Left renal pelvis (tissue), 4 donors: Measurements from ENCODE around the gene MYBPC3. TPM values are rescaled to one million over a fixed set of nuclear protein-coding genes. Genes with fewer than 3 reads are reported as not detected.
"Not testable (repeated sequence)": the region's sequence is repeated elsewhere in the genome, so short reads cannot be mapped to it uniquely, and the experiment has no call there.

Experiments
- DNase-seq, 4 donors: peaks; one replicate each; pipeline ENCODE4 v3.0.0-alpha.2; 2013; ENCODE audit warnings: low read depth in 4 of 4, low spot score in 3 of 4
- polyA plus RNA-seq, 4 donors: library from polyadenylated mRNA; unstranded; fragments of 120-200 nt; gene quantifications; one replicate each; pipeline ENCODE4 v1.2.1, GENCODE V29; 2013; ENCODE audit not compliant: insufficient read length in 4 of 4

MYBPC3 gene
- polyA plus RNA-seq, 4 donors = 0.03 to 0.14 (median 0.07) TPM; not detected in 1

- no peak for DNase-seq
Observed at GRCh38 chr11:47340980-47341775, 11.3 kb downstream of the MYBPC3 start.

- no peak for DNase-seq
Observed at GRCh38 chr11:47340010-47340409, 12.5 kb downstream of the MYBPC3 start.

DNA sequence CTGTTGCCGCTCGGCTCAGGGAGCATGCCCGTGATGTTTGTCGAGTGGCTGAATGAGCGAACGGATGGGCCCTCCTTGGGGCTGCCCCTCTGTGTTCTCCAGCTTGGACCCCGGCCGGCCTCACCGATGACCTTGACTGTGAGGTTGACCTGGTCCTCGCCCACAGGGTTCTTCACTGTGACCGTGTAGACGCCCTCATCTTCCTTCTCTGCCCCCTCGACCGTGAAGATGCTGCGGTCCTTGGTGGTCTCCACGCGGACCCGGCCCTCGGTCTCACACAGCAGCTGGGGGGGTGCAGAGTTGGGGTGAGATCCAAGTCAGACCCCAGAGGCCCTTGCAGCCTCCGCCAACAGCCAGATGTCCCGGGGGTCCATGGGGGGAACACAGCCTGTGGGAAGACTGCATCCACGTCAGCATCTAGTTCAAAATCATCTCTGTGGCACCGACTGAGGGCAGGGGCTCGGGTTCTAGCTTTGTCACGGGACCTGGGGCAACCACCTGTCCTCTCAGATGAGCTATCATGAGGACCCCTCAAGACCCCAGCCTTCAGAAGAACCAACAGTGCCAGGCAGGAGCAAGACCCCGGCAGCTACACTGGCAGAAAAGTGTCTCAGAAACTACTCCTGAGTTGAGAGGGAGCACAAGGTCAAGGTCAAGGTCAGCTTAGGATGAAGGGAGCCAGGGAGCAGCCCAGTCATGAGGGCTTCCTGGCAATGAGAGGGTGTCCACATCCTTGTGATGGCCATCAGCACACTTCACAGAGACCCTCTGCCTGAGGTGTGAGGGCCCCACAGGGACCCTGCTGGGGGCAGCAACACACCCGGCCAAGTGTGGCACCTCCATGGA, 13.9 kb downstream of the MYBPC3 start:
- DNase-seq = no peak

GRCh38 chr11:47337229-47337924, 15.1 kb downstream of the MYBPC3 start:
- no peak for DNase-seq

- no peak for DNase-seq
Observed at GRCh38 chr11:47336595-47336994, 15.9 kb downstream of the MYBPC3 start.

DNA sequence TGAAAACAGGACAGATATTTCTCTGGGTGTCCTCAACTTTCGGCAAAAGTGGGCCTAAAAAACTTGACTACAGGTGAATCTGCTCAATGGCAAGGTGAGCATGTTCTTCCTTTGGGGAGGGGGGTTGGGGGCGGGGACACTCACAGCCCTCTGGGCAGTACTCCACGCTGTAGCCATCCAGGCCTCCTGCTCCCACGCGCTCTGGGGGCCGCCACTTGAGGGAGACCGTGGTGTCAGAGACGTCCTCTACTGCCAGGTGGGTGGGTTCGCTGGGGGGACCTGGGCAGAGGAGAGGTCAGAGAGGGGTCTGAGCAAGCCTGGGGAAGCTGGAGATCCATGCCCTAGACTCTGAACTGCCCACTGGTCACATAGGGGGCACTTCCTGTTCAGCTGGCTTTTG, 16.8 kb downstream of the MYBPC3 start:
- no peak for DNase-seq

DNA sequence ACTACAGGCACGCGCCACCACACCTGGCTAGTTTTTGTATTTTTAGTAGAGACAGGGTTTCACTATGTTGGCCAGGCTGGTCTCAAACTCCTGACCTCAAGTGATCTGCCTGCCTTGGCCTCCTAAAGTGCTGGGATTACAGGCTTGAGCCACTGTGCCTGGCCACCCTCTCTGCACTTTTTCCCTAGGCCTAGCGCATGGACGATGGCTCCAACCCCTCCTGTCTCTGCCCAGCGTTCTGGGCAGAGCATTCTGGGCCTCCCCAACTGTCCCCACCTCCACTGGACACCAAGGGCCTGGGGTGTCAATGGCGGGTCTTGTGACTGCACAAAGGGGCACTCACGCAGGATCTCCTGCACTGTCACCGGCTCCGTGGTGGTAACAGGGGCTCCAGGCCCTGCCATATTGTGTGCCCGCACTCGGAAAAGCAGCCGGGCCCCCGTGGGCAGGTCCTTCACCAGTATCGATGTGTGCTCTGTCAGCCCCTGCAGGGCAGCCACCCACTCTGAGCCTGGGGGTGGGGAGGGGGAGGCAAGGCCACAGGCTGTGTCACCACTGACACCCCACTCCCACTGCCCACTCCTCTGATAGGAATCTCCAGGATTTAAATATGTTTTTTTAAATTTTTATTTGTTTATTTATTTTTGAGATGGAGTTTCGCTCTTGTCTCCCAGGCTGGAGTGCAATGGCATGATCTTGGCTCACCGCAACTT, 17.6 kb downstream of the MYBPC3 start:
- not testable (repeated sequence) for DNase-seq

DNA sequence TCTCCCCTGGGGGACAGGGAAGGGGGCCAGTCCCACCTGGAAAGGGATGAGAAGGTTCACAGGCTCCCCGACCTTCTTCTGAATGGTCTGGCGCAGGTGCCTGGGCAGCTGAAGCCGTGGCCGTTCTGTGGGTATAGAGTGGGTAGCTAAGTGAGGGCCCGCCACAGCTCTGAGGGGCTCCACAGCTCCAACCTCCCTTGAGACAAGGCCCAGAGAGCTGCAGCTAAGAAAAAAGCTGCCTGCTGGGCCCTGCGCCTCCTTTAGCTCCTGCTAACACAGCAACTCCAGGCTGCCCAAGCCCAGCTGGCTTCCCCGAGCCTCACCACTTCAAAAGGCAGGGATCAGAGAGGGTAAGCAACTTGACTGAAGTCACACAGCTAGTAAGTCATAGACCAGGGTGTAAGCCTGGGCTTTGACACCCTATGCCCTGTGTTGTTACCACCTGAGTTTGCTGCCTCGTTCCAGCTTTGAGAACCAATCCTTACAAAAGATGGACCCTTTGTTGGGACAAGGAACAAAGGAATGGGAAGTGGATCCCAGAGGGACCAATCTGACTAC, 18.5 kb downstream of the MYBPC3 start:
- DNase-seq = no peak

GRCh38 chr11:47333526-47333845, 19.0 kb downstream of the MYBPC3 start:
- DNase-seq = no peak

DNA sequence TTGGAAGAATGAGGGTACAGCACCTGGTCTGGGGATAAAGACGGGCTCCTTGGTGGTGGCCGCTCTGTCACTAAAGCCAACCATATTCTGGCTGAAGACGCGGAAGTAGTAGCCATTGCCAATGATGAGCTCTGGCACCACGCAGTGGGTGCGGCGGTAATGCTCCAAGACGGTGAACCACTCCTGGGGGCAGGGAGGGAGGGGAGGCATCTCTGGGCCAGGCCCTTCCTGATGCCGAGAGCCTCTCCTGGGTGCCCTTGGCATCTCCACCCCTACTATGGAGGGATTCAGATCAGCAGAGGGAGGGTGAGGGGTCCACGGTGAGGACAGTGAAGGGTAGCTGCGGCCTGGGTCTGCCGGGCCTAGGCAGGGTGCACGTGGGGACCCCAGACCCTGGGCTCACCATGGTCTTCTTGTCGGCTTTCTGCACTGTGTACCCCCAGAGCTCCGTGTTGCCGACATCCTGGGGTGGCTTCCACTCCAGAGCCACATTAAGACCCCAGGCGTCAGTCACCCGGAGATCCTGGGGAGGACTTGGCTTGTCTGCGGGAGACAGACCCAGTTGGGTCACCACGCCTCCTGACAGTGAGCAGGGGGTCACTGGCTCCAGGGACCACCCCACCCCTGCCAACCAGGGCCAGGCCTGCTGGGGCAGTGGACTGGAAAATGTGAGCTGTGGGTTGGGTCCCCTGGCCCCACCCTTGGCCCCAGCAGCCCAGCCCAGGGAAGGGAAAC, 19.5 kb downstream of the MYBPC3 start:
- DNase-seq = no peak

- no peak for DNase-seq
Observed at GRCh38 chr11:47332303-47332711, 20.2 kb downstream of the MYBPC3 start.

DNA sequence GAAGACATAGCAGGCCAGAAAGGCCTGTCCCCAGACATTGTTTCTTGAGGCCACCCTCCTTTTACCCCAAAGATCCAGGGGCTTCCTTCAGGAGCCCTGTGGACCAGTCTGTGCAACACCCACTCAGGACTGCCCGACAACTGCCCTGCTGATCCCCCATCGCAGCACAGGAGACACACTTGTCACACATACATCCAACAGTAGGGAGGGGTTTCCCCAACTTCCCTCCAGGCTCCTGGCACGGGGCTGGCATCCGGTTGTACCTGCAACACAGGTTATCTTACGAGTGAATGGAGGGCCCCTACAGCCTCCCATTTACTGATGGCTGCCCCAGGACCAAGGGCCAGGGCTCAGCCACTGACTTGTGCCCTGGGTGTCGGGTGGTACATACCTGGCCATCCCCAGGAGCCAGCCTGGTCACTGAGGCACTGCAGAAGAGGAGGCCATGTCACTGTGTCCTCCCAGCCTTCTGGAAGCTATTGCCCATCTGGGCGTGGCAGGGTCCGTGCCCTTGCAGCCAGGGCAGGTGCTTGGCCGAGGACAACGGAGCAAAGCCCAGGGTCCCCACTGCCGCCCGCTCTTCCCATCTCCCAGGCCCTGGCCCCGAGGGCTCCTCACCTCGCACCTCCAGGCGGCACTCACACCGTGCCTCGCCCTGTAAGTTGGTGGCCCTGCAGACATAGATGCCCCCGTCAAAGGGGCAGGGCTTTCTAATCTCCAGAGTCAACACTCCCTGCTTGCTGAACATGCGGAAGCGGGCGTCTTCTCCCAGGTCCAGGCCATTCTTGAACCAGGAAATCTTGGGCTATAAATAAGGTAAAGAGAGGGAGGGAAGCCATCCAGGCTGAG, 20.8 kb downstream of the MYBPC3 start:
- no peak for DNase-seq

DNA sequence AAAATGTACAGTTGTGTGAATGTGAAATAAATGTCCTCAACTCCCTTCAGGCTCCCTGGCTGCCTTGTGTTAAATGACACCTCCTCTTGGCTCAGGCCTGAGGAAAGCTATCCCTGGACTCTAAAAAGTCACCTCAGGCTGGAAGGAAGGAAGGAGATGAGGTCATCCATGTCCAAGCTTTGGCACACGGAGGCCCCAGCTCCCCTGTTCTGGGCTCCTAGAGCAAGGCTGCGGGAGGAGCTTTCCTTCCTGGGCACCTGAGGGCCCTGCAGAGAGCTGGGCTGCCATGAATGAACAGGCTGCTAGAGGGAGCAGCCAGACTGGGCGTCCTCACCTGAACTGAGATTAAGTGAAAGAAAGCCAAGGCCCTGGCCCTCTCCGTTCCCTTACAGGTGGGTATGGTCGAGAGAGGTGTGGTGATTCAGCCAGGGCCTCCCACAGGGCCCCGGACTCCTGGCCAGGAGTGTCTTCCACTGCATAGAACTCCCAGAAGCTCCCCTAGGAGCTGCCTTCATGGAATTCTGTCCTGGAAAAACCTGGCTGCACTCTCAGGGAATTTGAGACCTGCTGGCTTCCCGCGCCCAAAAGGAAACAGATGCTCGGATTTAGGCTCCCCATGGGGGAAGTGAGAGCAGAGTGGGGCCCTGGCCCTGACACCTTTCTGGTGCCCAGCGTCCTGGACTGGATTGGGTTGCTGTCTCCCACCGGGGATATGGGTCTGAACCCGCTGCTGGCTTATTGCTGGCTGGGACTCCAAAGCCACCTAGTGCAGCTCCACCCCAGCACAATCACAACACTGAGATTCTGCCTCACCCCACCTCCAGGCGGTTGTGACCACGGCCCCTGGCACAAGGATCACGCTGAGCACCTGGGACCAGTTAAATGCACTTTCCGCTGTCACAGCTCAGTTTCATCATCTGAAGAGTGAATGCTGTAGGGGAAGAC, 22.2 kb downstream of the MYBPC3 start:
- no peak for DNase-seq

- no peak for DNase-seq
Observed at GRCh38 chr11:47329431-47329986, 23.0 kb downstream of the MYBPC3 start.

DNA sequence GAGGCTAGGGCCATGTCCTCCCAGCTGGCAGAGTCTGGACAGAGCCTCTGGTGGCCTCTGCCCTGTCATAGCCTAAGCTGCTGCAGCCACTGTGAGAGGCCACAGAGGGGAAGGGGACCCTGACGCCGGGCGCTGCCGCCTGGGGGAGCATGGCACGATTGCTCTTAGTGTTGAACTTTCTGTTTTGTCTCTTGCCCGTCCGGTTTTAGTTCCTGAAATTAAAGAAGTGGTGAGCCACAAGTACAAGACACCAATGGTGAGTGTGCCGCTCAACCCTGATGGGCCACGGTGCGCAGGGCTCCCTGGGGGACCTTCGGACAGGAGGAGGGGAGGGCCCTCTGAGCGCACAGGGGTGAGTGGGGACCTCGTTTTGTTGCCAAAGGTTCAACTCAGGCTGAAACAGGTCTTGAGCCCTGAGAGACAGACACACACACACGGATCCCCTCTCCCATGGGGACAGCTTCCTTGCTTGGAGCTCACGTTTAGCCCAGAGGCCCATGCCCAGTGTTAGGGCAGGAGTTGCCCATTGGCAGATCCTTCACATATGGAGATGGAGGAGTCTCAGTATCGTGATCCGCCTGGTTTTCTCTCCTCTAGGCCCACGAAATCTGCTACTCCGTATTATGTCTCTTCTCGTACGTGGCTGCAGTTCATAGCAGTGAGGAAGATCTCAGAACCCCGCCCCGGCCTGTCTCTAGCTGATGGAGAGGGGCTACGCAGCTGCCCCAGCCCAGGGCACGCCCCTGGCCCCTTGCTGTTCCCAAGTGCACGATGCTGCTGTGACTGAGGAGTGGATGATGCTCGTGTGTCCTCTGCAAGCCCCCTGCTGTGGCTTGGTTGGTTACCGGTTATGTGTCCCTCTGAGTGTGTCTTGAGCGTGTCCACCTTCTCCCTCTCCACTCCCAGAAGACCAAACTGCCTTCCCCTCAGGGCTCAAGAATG, 23.8 kb downstream of the MYBPC3 start:
- no peak for DNase-seq

- no peak for DNase-seq
Observed at GRCh38 chr11:47327949-47328348, 24.6 kb downstream of the MYBPC3 start.
